ENCODE results near the gene COL9A3. TPM values are rescaled to one million over a fixed set of nuclear protein-coding genes. Genes with fewer than 3 reads are reported as not detected.

The COL9A3 gene
- total and polyA plus RNA-seq, 4 experiments from 2014 or later, result 0.41 TPM; not detected in 3

- H3K4me3 ChIP-seq (ENCODE audit: low read length in 2 of 2), result no peak overlapping the region
- Mint-ChIP-seq H3K27ac (no peak overlapping the region), H3K36me3 (peaks cover 0 to 2% of the 10 kb centered on the region in 2 donors), H3K4me3 (no peak overlapping the region), H3K4me1 (no peaks in the 10 kb centered on the region), H3K27me3 (peaks cover 4 to 5% of the 10 kb centered on the region in 2 donors), H3K9me3 (peaks cover 0 to 1% (median 0%) of the 10 kb centered on the region in 8 donors)
- intact Hi-C loops (cut with micrococcal nuclease), result no loop called here
- POLR2A ChIA-PET (ENCODE audit: partially characterized antibody), result interaction anchor here (0.6 kb wide), 1 partner anchor 21 kb away, joined by 3 read pairs; no protein-coding TSS in a partner anchor
- H3K27ac ChIP-seq (ENCODE audit: low read depth, low read length), result no peak overlapping the region
- H3K36me3 ChIP-seq (ENCODE audit: insufficient read depth, low read length), result no peaks in the 10 kb centered on the region
- H3K4me1 ChIP-seq (ENCODE audit: insufficient read depth, low read length), result no peaks in the 10 kb centered on the region
- H3K27me3 ChIP-seq (ENCODE audit: insufficient read depth, low read length), result no peaks in the 10 kb centered on the region
- H3K9me3 ChIP-seq (ENCODE audit: control insufficient read depth in 1 of 2, low read length in 2 of 2), result no peaks in the 10 kb centered on the region
- CTCF ChIA-PET (ENCODE audit: partially characterized antibody), result no interaction called here
- DNase-seq, result no peak
These were observed 22.4 kb downstream of the COL9A3 start for GRCh38 chr20:62839261-62839660.

- H3K4me3 Mint-ChIP-seq, result no peak overlapping the region
- H3K27ac ChIP-seq (ENCODE audit: low read depth, low read length), result no peak overlapping the region
- H3K36me3 ChIP-seq (ENCODE audit: insufficient read depth, low read length), result no peaks in the 10 kb centered on the region
- POLR2A ChIA-PET (ENCODE audit: partially characterized antibody), result no interaction called here
- H3K4me1 ChIP-seq (ENCODE audit: insufficient read depth, low read length), result no peaks in the 10 kb centered on the region
- CTCF ChIA-PET (ENCODE audit: partially characterized antibody), result no interaction called here
- H3K36me3 Mint-ChIP-seq, result peaks cover 0 to 2% of the 10 kb centered on the region in 2 donors
- no peaks in the 10 kb centered on the region for H3K27me3 ChIP-seq (ENCODE audit: insufficient read depth, low read length)
- peaks cover 0 to 1% (median 0%) of the 10 kb centered on the region in 8 donors for H3K9me3 Mint-ChIP-seq
- H3K9me3 ChIP-seq (ENCODE audit: control insufficient read depth in 1 of 2, low read length in 2 of 2), result no peaks in the 10 kb centered on the region
- no peak for DNase-seq
- H3K27me3 Mint-ChIP-seq, result peaks cover 4 to 5% of the 10 kb centered on the region in 2 donors
- intact Hi-C loops (cut with micrococcal nuclease), result no loop called here
- H3K4me1 Mint-ChIP-seq, result no peaks in the 10 kb centered on the region
- peak overlapping the region in 1 of 7 donors; percentile 72 for H3K27ac Mint-ChIP-seq
- no peak overlapping the region for H3K4me3 ChIP-seq (ENCODE audit: low read length in 2 of 2)
These were observed 23.0 kb downstream of the COL9A3 start for GRCh38 chr20:62839816-62840215.

- Mint-ChIP-seq H3K36me3 (peaks cover 2% of the 10 kb centered on the region in 2 donors), H3K9me3 (peaks cover 0 to 1% (median 0%) of the 10 kb centered on the region in 8 donors), H3K27ac (no peak overlapping the region), H3K4me3 (no peak overlapping the region), H3K27me3 (peaks cover 2% of the 10 kb centered on the region in 2 donors), H3K4me1 (no peaks in the 10 kb centered on the region)
- DNase-seq, result no peak
- Histone ChIP-seq H3K4me1 (ENCODE audit: insufficient read depth, low read length) (no peaks in the 10 kb centered on the region), H3K4me3 (ENCODE audit: low read length in 2 of 2) (no peak overlapping the region), H3K27ac (ENCODE audit: low read depth, low read length) (no peak overlapping the region), H3K36me3 (ENCODE audit: insufficient read depth, low read length) (no peaks in the 10 kb centered on the region), H3K9me3 (ENCODE audit: control insufficient read depth in 1 of 2, low read length in 2 of 2) (no peaks in the 10 kb centered on the region), H3K27me3 (ENCODE audit: insufficient read depth, low read length) (no peaks in the 10 kb centered on the region)
- POLR2A ChIA-PET (ENCODE audit: partially characterized antibody), result no interaction called here
- intact Hi-C loops (cut with micrococcal nuclease), result no loop called here
- CTCF ChIA-PET (ENCODE audit: partially characterized antibody), result no interaction called here
These were observed 23.7 kb downstream of the COL9A3 start for GRCh38 chr20:62840244-62841197.

GRCh38 chr20:62841705-62842212 is 24.9 kb downstream of the COL9A3 start:
- H3K27me3 Mint-ChIP-seq, result peaks cover 0 to 1% of the 10 kb centered on the region in 2 donors
- no peaks in the 10 kb centered on the region for H3K27me3 ChIP-seq (ENCODE audit: insufficient read depth, low read length)
- H3K27ac ChIP-seq (ENCODE audit: low read depth, low read length), result no peak overlapping the region
- peaks cover 0 to 1% (median 0%) of the 10 kb centered on the region in 8 donors for H3K9me3 Mint-ChIP-seq
- H3K36me3 Mint-ChIP-seq, result peaks cover 2 to 6% of the 10 kb centered on the region in 2 donors
- no peak overlapping the region for H3K4me3 ChIP-seq (ENCODE audit: low read length in 2 of 2)
- POLR2A ChIA-PET (ENCODE audit: partially characterized antibody), result no interaction called here
- no peak for DNase-seq
- H3K4me1 ChIP-seq (ENCODE audit: insufficient read depth, low read length), result no peaks in the 10 kb centered on the region
- CTCF ChIA-PET (ENCODE audit: partially characterized antibody), result no interaction called here
- H3K27ac Mint-ChIP-seq, result no peak overlapping the region
- H3K4me3 Mint-ChIP-seq, result no peak overlapping the region
- intact Hi-C loops (cut with micrococcal nuclease), result no loop called here
- no peaks in the 10 kb centered on the region for H3K9me3 ChIP-seq (ENCODE audit: control insufficient read depth in 1 of 2, low read length in 2 of 2)
- no peaks in the 10 kb centered on the region for H3K36me3 ChIP-seq (ENCODE audit: insufficient read depth, low read length)
- H3K4me1 Mint-ChIP-seq, result no peaks in the 10 kb centered on the region

GRCh38 chr20:62843656-62844055 is 26.8 kb downstream of the COL9A3 start:
- H3K27ac Mint-ChIP-seq, result no peak overlapping the region
- DNase-seq, result no peak
- ChIA-PET CTCF (ENCODE audit: partially characterized antibody) (no interaction called here), POLR2A (ENCODE audit: partially characterized antibody) (no interaction called here)
- H3K4me1 Mint-ChIP-seq, result no peaks in the 10 kb centered on the region
- H3K9me3 Mint-ChIP-seq, result peaks cover 0 to 3% (median 0%) of the 10 kb centered on the region in 8 donors
- H3K4me1 ChIP-seq (ENCODE audit: insufficient read depth, low read length), result no peaks in the 10 kb centered on the region
- intact Hi-C loops (cut with micrococcal nuclease), result no loop called here
- H3K4me3 Mint-ChIP-seq, result no peak overlapping the region
- no peaks in the 10 kb centered on the region for H3K9me3 ChIP-seq (ENCODE audit: control insufficient read depth in 1 of 2, low read length in 2 of 2)
- H3K4me3 ChIP-seq (ENCODE audit: low read length in 2 of 2), result no peak overlapping the region
- peaks cover 4 to 6% of the 10 kb centered on the region in 2 donors for H3K36me3 Mint-ChIP-seq
- H3K27me3 ChIP-seq (ENCODE audit: insufficient read depth, low read length), result no peaks in the 10 kb centered on the region
- H3K27ac ChIP-seq (ENCODE audit: low read depth, low read length), result no peak overlapping the region
- no peaks in the 10 kb centered on the region for H3K27me3 Mint-ChIP-seq
- no peaks in the 10 kb centered on the region for H3K36me3 ChIP-seq (ENCODE audit: insufficient read depth, low read length)

GRCh38 chr20:62844182-62844581 is 27.3 kb downstream of the COL9A3 start:
- Mint-ChIP-seq H3K9me3 (peaks cover 0 to 3% (median 0%) of the 10 kb centered on the region in 8 donors), H3K4me3 (no peak overlapping the region), H3K4me1 (no peaks in the 10 kb centered on the region), H3K27me3 (no peaks in the 10 kb centered on the region), H3K27ac (no peak overlapping the region), H3K36me3 (peaks cover 4 to 6% of the 10 kb centered on the region in 2 donors)
- no peak overlapping the region for H3K27ac ChIP-seq (ENCODE audit: low read depth, low read length)
- ChIA-PET POLR2A (ENCODE audit: partially characterized antibody) (no interaction called here), CTCF (ENCODE audit: partially characterized antibody) (no interaction called here)
- H3K9me3 ChIP-seq (ENCODE audit: control insufficient read depth in 1 of 2, low read length in 2 of 2), result no peaks in the 10 kb centered on the region
- intact Hi-C loops (cut with micrococcal nuclease), result no loop called here
- no peaks in the 10 kb centered on the region for H3K36me3 ChIP-seq (ENCODE audit: insufficient read depth, low read length)
- no peaks in the 10 kb centered on the region for H3K27me3 ChIP-seq (ENCODE audit: insufficient read depth, low read length)
- DNase-seq, result no peak
- H3K4me3 ChIP-seq (ENCODE audit: low read length in 2 of 2), result no peak overlapping the region
- H3K4me1 ChIP-seq (ENCODE audit: insufficient read depth, low read length), result no peaks in the 10 kb centered on the region

GRCh38 chr20:62845416-62846160 is 28.7 kb downstream of the COL9A3 start:
- Mint-ChIP-seq H3K27ac (no peak overlapping the region), H3K4me1 (no peaks in the 10 kb centered on the region)

More at GRCh38 chr20:62845416-62846160, 28.7 kb downstream of the COL9A3 start:
- POLR2A ChIA-PET (ENCODE audit: partially characterized antibody), result no interaction called here
- Histone ChIP-seq H3K9me3 (ENCODE audit: control insufficient read depth in 1 of 2, low read length in 2 of 2) (no peaks in the 10 kb centered on the region), H3K4me1 (ENCODE audit: insufficient read depth, low read length) (no peaks in the 10 kb centered on the region), H3K27me3 (ENCODE audit: insufficient read depth, low read length) (no peaks in the 10 kb centered on the region), H3K27ac (ENCODE audit: low read depth, low read length) (no peak overlapping the region), H3K4me3 (ENCODE audit: low read length in 2 of 2) (no peak overlapping the region), H3K36me3 (ENCODE audit: insufficient read depth, low read length) (no peaks in the 10 kb centered on the region)
- Mint-ChIP-seq H3K36me3 (peaks cover 6 to 9% of the 10 kb centered on the region in 2 donors), H3K27me3 (no peaks in the 10 kb centered on the region), H3K9me3 (peaks cover 0 to 2% (median 0%) of the 10 kb centered on the region in 8 donors), H3K4me3 (no peak overlapping the region)
- intact Hi-C loops (cut with micrococcal nuclease), result no loop called here
- CTCF ChIA-PET (ENCODE audit: partially characterized antibody), result no interaction called here
- DNase-seq, result no peak
